ENCODE results near the gene PRM3.
A peak's percentile ranks its signal among the peaks of the same experiment; 100 is the strongest.
"Not testable (repeated sequence)": the region's sequence is repeated elsewhere in the genome, so short reads cannot be mapped to it uniquely, and the experiment has no call there.

PRM3 gene

DNA sequence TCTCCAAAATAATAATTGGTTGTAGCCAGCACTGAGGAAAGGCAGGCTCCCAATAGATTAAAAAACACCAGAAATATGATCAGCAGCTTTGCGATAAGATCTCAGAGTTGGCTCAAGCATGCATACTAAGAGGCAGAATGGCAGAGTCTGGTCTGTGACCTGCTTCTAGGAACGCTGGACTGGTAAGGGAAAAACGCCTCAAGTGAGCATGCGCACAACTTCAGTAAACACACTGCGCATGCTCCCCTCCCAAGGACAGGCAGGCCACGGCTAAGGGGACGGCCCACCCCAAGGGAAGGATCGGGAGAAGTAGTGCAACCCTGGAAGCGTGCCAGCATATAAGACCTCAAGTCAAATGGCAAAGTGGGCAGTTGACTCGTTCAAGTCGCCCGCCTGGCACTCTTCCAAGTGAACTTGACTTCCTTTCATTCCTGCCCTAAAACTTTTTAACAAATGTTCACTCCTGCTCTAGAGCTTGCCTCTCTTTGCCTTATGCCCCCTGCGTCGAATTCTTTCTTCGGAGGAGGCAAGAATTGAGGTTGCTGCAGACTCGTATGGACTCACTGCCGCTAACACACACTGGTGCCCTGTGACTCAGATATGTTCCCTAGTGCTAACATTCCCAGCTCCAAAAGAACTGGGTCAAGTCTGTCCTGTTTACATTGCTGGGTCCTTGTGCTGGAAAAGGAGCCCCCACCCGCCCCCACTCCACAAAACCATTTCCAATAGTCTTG is 30.1 kb upstream of the PRM3 start:
- DNase-seq: peak; percentile 53

GRCh38 chr16:11302977-11303376 is 29.5 kb upstream of the PRM3 start:
- peak; percentile 21 for DNase-seq

DNA sequence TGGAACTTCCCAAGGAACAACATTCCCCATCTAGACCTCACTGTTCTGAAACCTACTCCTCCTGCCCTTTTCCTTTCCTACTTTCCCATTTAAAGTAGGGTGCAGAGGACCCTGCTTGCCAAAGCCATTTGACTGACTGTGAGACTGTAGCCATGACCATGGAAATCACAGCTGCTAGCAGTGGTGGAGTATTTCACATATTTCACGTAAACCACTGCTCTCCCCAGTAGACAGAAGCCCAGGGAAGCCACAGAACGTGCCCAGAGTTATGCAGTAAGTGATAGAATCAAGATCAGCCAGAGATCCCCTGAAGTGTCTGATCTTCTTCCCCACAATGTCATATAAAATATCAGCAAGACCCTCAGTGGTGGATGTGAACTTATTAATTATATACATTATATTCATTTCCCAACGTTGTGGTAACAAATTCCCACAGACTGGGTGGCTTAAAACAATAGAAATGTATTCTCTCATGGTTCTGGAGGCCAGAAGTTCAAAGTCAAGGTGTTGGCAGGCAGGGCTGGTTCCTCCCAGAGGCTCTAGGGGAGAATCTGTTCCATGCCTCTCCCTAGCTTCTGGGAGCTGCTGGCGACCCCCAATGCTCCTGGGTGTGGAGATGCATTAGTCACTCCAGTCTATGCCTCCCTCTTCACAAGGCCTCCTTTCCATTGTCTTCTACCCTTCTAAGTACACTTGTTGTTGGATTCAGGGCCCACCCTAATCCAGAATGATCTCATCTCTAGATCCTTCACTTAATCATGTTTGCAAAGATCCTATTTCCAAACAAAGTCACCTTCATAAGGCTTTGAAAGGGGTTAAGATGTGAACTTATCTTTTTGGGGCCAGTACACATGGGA is 28.4 kb upstream of the PRM3 start:
- no peak for DNase-seq

GRCh38 chr16:11300560-11300892 is 27.1 kb upstream of the PRM3 start:
- no peak for DNase-seq

- DNase-seq: no peak
These were observed 26.6 kb upstream of the PRM3 start for GRCh38 chr16:11299865-11300559.

DNA sequence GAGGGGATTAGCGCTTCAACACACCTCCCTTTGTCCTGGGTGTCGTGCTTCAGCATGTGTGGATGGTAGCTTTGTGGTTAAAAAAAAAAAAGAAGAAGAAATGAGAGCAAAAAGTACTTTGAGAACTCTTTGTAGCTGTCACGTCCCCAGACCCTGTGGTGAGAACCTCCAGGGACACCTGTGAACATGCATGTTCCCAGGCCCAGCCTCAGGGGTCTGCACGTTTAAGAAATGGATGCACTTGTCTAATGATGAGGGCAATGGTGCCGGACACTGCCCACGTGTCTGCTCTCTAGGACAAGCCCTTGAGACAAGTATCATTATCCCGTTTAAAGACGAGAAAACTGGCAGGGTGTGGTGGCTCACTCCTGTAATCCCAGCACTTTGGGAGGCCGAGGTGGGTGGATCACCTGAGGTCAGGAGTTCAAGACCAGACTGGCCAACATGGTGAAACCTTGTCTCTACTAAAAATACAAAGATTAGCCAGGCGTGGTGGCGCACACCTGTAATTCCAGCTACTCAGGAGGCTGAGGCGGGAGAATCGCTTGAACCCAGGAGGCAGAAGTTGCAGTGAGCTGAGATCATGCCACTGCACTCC is 25.6 kb upstream of the PRM3 start:
- DNase-seq: not testable (repeated sequence)

DNA sequence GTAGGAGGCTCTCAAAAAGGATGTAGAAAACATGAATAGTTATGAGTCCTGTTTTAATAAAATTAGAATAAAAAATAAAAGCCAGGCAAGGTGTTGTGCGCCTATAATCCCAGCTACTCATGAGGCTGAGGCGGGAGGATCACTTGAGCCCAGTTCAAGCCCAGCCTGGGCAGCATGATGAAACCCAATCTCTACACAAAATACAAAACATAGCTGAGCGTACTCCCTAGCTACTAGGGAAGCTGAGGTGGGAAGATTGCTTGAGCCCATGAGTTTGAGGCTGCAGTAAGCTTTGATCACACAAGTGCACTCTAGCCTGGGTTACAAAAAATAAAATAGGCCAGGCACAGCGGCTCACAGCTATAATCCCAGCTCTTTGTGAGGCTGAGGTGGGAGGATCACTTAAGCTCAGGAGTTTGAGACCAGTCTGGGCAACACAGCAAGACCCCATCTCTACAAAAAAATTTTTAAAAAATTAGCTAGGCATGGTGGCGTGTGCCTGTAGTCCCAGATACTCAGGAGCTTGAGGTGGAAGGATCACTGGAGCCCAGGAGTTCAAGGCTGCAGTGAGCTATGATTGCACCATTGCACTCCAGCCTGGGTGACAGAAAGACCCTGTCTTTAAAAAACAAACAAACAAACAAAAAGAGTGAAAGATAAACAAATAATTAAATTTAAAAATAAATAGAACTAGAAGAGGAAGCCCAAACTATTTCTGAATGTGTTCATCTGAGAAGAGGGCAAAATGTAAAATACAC is 24.9 kb upstream of the PRM3 start:
- DNase-seq: no peak

- DNase-seq: peak; percentile 47
These were observed 24.2 kb upstream of the PRM3 start for GRCh38 chr16:11297492-11298142.

DNA sequence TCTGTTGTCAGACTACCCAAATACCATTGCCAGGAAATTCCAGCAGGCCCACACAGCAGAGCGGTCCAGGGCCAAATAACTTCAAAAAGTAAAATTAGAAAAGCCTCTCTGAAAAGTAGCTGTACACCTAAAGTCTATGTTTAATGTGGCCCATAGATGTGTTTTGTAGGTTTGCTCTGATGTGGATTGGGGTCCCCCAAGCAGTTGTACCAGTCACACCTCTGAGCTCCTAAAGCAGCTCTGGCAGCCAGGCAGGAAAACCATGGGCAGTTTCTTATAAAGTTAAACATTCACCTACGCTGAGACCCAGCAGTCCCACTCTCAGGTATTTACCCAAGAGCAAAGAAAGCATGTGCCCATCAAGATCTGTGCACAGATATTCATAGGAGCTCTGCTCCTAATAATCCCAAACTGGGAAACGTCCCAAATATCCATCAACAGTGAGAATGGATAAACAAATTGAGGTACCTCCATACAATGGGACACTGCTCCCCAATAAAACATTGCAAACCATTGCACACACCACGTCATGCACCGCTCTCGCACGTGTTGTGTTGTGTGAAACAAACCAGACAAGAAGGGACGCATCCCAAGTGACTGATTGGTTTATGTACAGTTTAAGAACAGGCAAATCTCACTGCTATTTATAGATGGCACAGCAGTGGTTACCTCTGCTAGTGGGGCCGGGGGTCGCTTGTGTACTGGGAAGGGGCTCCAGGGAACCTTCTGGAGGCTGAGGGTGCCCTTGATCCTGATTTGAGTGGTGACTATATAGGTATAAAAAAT is 23.5 kb upstream of the PRM3 start:
- DNase-seq: no peak

- DNase-seq: no peak
These were observed 22.9 kb upstream of the PRM3 start for GRCh38 chr16:11296351-11296705.

DNA sequence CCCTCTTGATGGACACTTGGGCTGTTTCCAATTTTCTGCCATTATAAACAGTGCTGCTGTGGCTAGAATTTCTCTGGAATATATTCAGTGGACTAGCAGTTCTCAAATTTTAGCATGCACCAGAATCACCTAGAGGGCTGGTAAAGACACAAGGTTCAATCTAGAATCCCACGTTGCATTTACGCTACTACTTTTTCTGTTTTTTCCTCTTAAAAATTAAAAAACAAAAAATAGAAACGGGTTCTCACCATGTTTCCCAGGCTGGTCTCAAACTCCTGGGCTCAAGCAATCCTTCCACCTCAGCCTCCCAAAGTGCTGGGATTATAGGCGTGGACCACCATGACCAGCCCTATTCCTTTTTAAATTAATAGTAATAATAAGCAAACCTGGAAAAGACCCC is 22.2 kb upstream of the PRM3 start:
- DNase-seq: no peak

- no peak for DNase-seq
These were observed 18.8 kb upstream of the PRM3 start for GRCh38 chr16:11292076-11292748.

DNA sequence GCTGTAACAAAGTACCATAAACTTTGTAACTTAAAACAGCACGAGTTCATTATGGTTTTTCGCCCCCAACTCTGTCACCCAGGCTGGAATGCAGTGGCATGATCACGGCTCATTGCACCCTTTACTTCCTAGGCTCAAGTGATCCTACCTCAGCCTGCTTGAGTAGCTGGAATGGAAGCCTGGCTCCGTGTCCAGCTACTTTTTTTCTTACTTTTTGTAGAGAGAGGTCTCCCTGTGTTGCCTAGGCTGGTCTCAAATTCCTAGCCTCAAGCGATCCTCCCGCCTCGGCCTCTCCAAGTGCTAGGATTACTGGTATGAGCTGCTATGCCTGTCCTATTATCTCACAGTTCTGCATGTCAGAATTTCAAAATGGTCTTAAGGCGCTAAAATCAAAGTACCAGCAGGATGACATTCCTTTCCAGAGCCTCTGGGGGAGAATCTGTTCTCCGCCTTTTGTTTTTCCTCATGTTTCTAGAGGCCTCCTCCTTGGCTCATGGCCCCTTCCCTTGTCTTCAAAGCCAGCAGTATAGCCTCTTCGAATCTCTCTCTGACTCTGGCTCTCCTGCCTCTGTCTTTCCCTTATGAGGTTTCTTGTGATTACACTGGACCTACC is 17.8 kb upstream of the PRM3 start:
- DNase-seq: no peak

GRCh38 chr16:11290102-11290893 is 16.9 kb upstream of the PRM3 start:
- no peak for DNase-seq

- not testable (repeated sequence) for DNase-seq
These were observed 16.3 kb upstream of the PRM3 start for GRCh38 chr16:11289696-11290095.

DNA sequence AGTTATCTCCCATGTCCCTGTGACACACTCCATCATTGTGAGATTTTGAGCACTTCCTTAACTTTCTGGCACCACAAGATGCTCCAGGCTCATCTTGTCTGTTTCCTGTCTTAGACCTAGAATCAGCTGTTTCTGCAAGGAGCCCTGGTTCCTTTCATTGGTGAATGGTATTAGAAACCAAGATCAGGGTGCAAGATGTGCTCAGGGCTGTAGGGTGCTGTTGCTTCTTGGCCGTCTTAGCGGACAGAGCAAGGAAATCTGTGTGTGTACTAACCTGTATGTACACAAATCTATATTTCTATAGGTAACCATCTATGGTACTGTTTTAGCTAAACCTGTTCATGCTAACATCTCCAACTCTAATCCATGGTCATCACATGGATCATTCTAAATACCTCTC is 15.8 kb upstream of the PRM3 start:
- DNase-seq: no peak

DNA sequence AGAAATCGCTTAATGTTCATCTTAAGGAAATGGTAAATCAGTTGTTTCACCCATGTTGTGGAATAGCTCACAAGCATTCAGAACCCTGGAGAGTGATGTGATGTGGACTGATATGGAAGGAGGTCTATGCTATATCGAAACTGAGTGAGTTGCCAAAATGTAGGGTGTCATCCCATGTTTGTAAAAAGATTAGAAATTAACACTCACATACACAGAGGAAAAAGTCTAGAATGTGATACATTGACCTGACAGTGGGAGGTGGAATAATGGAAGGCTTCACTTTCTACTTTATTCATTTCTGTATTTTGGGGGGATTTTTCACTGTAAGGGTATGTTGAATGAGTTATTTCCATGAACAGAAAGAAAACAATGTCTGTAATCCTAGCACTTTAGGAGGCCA is 12.4 kb upstream of the PRM3 start:
- DNase-seq: no peak

GRCh38 chr16:11283820-11284248 is 10.4 kb upstream of the PRM3 start:
- DNase-seq: no peak

All from DMS 273 treated with DMSO at 0.1 percent for 48 hours (cell line).